ENCODE data around the gene RALGAPA1. TPM values are rescaled to one million over a fixed set of nuclear protein-coding genes. Genes with fewer than 3 reads are reported as not detected.

RALGAPA1 gene
- total RNA-seq, 1 experiment from 2014 or later: 28.2 TPM

- Mint-ChIP-seq H3K9me3 (ENCODE audit: low read depth, unreplicated experiment) (no peaks in the 10 kb centered on the region), H3K4me3 (ENCODE audit: low read depth, unreplicated experiment) (no peak overlapping the region), H3K27me3 (ENCODE audit: unreplicated experiment) (no peaks in the 10 kb centered on the region), H3K4me1 (ENCODE audit: low read depth, unreplicated experiment) (no peaks in the 10 kb centered on the region), H3K27ac (ENCODE audit: unreplicated experiment) (no peak overlapping the region), H3K36me3 (ENCODE audit: insufficient read depth, unreplicated experiment) (no peaks in the 10 kb centered on the region)
- BruUV-seq (replicated peaks): no TSS peak
- no peak for DNase-seq
- intact Hi-C loops (cut with micrococcal nuclease; ENCODE audit: unreplicated experiment): no loop called here
- CTCF ChIA-PET: no interaction called here
- TF ChIP-seq CTCF (IDR thresholded peaks at IDR 0.05; ENCODE audit: unreplicated experiment): no peak
These were observed 296.3 kb downstream of the RALGAPA1 start for GRCh38 chr14:35512765-35513164.

GRCh38 chr14:35509846-35510245 lies 299.2 kb downstream of the RALGAPA1 start:
- H3K9me3 Mint-ChIP-seq (ENCODE audit: low read depth, unreplicated experiment): no peaks in the 10 kb centered on the region
- H3K4me1 Mint-ChIP-seq (ENCODE audit: low read depth, unreplicated experiment): no peaks in the 10 kb centered on the region
- CTCF ChIA-PET: no interaction called here
- H3K27me3 Mint-ChIP-seq (ENCODE audit: unreplicated experiment): no peaks in the 10 kb centered on the region
- no peak overlapping the region for H3K4me3 Mint-ChIP-seq (ENCODE audit: low read depth, unreplicated experiment)
- DNase-seq: no peak
- H3K36me3 Mint-ChIP-seq (ENCODE audit: insufficient read depth, unreplicated experiment): no peaks in the 10 kb centered on the region
- H3K27ac Mint-ChIP-seq (ENCODE audit: unreplicated experiment): no peak overlapping the region
- no peak for TF ChIP-seq CTCF (IDR thresholded peaks at IDR 0.05; ENCODE audit: unreplicated experiment)
- BruUV-seq (replicated peaks): no TSS peak
- intact Hi-C loops (cut with micrococcal nuclease; ENCODE audit: unreplicated experiment): no loop called here

GRCh38 chr14:35506927-35507326 lies 302.2 kb downstream of the RALGAPA1 start:
- peaks cover 10% of the 10 kb centered on the region for H3K4me1 Mint-ChIP-seq (ENCODE audit: low read depth, unreplicated experiment)
- no peak for DNase-seq
- CTCF ChIA-PET: no interaction called here

GRCh38 chr14:35506461-35506860 lies 302.6 kb downstream of the RALGAPA1 start:
- no peak overlapping the region for H3K4me3 Mint-ChIP-seq (ENCODE audit: low read depth, unreplicated experiment)
- no peaks in the 10 kb centered on the region for H3K9me3 Mint-ChIP-seq (ENCODE audit: low read depth, unreplicated experiment)
- no peak for TF ChIP-seq CTCF (IDR thresholded peaks at IDR 0.05; ENCODE audit: unreplicated experiment)
- no peak overlapping the region for H3K27ac Mint-ChIP-seq (ENCODE audit: unreplicated experiment)
- H3K4me1 Mint-ChIP-seq (ENCODE audit: low read depth, unreplicated experiment): peaks cover 10% of the 10 kb centered on the region
- CTCF ChIA-PET: no interaction called here
- BruUV-seq (replicated peaks): no TSS peak
- intact Hi-C loops (cut with micrococcal nuclease; ENCODE audit: unreplicated experiment): no loop called here
- no peaks in the 10 kb centered on the region for H3K27me3 Mint-ChIP-seq (ENCODE audit: unreplicated experiment)
- H3K36me3 Mint-ChIP-seq (ENCODE audit: insufficient read depth, unreplicated experiment): no peaks in the 10 kb centered on the region
- DNase-seq: no peak

More at GRCh38 chr14:35506927-35507326, 302.2 kb downstream of the RALGAPA1 start:
- BruUV-seq (replicated peaks): no TSS peak
- H3K36me3 Mint-ChIP-seq (ENCODE audit: insufficient read depth, unreplicated experiment): no peaks in the 10 kb centered on the region
- H3K27ac Mint-ChIP-seq (ENCODE audit: unreplicated experiment): no peak overlapping the region
- TF ChIP-seq CTCF (IDR thresholded peaks at IDR 0.05; ENCODE audit: unreplicated experiment): no peak
- no peaks in the 10 kb centered on the region for H3K27me3 Mint-ChIP-seq (ENCODE audit: unreplicated experiment)
- H3K9me3 Mint-ChIP-seq (ENCODE audit: low read depth, unreplicated experiment): no peaks in the 10 kb centered on the region
- intact Hi-C loops (cut with micrococcal nuclease; ENCODE audit: unreplicated experiment): no loop called here
- H3K4me3 Mint-ChIP-seq (ENCODE audit: low read depth, unreplicated experiment): no peak overlapping the region
